HL-60 (cell line): ENCODE measurements around the gene PHLDA2.

Experiments used
- CTCF ChIP-seq: IDR thresholded peaks from one replicate; pipeline ENCODE4 v1.5.1; 2011; ENCODE audit warnings: low read length, control low read depth, inconsistent platforms; ENCODE audit not compliant: insufficient read depth
- POLR2AphosphoS5 ChIP-seq: IDR thresholded peaks from 2 replicates; pipeline ENCODE4 v1.6.1; 2012; ENCODE audit warnings: low read depth

- TF ChIP-seq CTCF: no peak
- TF ChIP-seq POLR2AphosphoS5: no peak
Measured at GRCh38 chr11:2951231-2952110, 22.3 kb upstream of the PHLDA2 start.
